ENCODE measurements around the gene APOL1. TPM values are rescaled to one million over a fixed set of nuclear protein-coding genes. Genes with fewer than 3 reads are reported as not detected.

Gene APOL1
- total and polyA plus RNA-seq, 9 donors, result 11.4 to 75.9 (median 34.4) TPM

DNA sequence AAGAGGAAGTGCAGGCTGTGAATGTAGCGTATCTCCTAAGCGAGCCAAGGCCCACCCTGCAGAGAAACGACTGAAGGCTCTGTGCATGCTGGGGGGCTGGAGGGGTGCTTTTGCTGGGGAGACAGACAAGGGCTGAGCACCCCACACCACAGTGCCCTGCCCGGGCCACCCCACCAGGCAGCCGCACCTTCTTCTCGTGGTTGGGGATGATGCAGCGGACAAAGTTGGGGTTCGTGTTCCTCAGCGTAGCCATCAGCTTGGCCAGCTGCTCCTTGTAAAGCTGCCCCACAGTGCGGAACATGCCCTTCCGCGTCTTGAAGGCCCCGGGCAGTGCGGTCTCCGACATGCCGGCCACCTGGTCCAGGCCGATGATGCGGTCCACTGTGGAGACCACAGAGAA, 53.3 kb downstream of the APOL1 start:
- Histone ChIP-seq H3K9me3 (no peaks in the 10 kb centered on the region), H3K36me3 (no peaks in the 10 kb centered on the region), H3K27ac (no peak overlapping the region), H3K4me1 (ENCODE audit: insufficient read depth) (no peaks in the 10 kb centered on the region), H3K4me3 (no peak overlapping the region), H3K27me3 (no peaks in the 10 kb centered on the region)
- intact Hi-C loops (cut with DNase I), result no loop called here
- 84 to 87% (median 84%) methylated on average over 18 of the region's 18 CpGs for WGBS, 3 donors
- DNase-seq, result no peak
- TF ChIP-seq, protein P1, sequence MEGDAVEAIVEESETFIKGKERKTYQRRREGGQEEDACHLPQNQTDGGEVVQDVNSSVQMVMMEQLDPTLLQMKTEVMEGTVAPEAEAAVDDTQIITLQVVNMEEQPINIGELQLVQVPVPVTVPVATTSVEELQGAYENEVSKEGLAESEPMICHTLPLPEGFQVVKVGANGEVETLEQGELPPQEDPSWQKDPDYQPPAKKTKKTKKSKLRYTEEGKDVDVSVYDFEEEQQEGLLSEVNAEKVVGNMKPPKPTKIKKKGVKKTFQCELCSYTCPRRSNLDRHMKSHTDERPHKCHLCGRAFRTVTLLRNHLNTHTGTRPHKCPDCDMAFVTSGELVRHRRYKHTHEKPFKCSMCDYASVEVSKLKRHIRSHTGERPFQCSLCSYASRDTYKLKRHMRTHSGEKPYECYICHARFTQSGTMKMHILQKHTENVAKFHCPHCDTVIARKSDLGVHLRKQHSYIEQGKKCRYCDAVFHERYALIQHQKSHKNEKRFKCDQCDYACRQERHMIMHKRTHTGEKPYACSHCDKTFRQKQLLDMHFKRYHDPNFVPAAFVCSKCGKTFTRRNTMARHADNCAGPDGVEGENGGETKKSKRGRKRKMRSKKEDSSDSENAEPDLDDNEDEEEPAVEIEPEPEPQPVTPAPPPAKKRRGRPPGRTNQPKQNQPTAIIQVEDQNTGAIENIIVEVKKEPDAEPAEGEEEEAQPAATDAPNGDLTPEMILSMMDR (IDR thresholded peaks at IDR 0.05), result no peak
- TF ChIP-seq EP300 (IDR thresholded peaks at IDR 0.05), result no peak
- TF ChIP-seq POLR2A (IDR thresholded peaks at IDR 0.05), result no peak

DNA sequence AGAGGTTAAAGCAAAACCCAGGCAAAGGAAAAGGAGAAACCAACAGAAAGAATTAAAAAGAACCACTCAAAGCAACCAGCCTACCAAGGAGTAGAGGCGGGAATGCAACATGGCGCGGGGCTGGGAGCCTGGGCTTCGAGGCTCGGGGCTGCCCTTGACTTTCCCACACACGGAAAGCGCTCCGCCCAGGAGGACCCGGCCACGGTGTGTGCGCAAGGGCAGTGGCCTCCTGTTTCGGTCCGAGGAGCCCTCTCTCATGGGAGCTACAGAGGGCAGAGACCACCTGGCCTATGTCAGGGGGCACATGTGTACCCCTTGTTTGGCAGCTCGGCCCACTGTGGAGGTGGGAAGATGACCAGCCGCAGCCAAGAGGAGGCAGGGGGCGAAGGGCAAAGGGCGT, 55.9 kb downstream of the APOL1 start:
- Histone ChIP-seq H3K9me3 (no peaks in the 10 kb centered on the region), H3K27me3 (no peaks in the 10 kb centered on the region), H3K27ac (no peak overlapping the region), H3K36me3 (no peaks in the 10 kb centered on the region), H3K4me3 (no peak overlapping the region), H3K4me1 (ENCODE audit: insufficient read depth) (no peaks in the 10 kb centered on the region)
- DNase-seq, result no peak
- WGBS, 3 donors, result 73 to 86% (median 81%) methylated on average over 17 of the region's 17 CpGs
- intact Hi-C loops (cut with DNase I), result no loop called here
- TF ChIP-seq, protein P1 (IDR thresholded peaks at IDR 0.05), result no peak
- TF ChIP-seq EP300 (IDR thresholded peaks at IDR 0.05), result no peak
- no peak for TF ChIP-seq POLR2A (IDR thresholded peaks at IDR 0.05)

DNA sequence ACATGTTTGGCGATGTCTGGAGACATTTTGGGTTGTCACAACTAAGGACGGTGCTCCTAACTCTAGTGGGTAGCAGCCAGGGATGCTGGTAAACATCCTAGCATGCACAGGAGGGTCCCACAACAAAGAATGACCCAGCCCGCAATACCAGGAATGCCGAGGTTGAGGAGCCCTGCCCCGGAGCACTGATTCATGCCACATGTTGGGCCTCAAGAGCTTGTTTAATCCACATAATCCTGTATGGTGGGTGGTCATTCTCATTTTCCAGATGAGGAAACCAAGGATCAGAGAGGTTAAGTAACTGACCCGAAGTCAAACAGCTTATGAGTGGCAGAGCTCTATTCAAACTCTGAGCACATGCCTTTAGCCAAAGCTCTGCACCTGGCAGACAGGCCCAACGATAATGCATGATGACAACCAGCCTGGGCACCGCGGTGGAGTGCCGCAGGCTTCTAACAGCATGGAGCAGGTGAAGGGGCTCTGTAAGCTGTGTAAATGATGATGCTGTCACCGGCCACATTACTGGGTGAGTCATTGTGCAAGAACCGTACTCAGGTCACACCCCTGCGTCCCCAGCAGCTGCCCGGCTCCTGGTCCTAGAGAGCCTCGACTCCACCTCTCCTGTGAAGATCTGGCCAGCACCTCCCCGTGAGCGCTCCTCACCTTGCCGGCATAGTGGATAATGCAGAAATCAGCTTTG, 58.6 kb downstream of the APOL1 start:
- Histone ChIP-seq H3K27me3 (no peaks in the 10 kb centered on the region), H3K9me3 (no peaks in the 10 kb centered on the region), H3K27ac (no peak overlapping the region)

DNA sequence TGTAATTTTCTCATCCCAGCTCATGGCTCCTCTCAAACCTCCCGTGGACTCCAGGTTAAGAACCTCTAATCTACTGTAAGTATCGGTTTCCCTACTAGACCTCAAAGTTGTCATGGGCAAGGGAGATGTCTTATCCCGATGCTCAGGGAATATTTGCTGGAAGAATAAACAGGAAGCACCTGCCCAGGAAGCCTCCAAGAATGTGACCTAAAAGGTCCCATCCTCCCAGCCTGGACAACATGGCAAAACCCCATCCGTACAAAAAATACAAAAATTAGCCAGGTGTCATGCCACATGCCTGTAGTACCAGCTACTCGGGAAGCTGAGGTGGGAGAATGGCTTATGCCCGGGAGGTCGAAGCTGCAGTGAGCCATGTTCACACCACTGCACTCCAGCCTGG, 62.4 kb downstream of the APOL1 start:
- Histone ChIP-seq H3K27ac (no peak overlapping the region), H3K9me3 (no peaks in the 10 kb centered on the region), H3K4me1 (ENCODE audit: insufficient read depth) (no peaks in the 10 kb centered on the region), H3K27me3 (no peaks in the 10 kb centered on the region), H3K4me3 (no peak overlapping the region), H3K36me3 (no peaks in the 10 kb centered on the region)
- intact Hi-C loops (cut with DNase I), result no loop called here
- TF ChIP-seq POLR2A (IDR thresholded peaks at IDR 0.05) (no peak), EP300 (IDR thresholded peaks at IDR 0.05) (no peak)
- TF ChIP-seq, protein P1 (IDR thresholded peaks at IDR 0.05), result no peak
- 67 to 77% (median 72%) methylated on average over 7 of the region's 7 CpGs for WGBS, 3 donors
- no peak for DNase-seq

More for the DNA sequence above, 58.6 kb downstream of the APOL1 start:
- 81 to 83% (median 82%) methylated on average over 17 to 18 of the region's 18 CpGs for WGBS, 3 donors
- Histone ChIP-seq H3K36me3 (no peaks in the 10 kb centered on the region), H3K4me3 (no peak overlapping the region), H3K4me1 (ENCODE audit: insufficient read depth) (no peaks in the 10 kb centered on the region)
- DNase-seq, result no peak
- TF ChIP-seq POLR2A (IDR thresholded peaks at IDR 0.05) (no peak), EP300 (IDR thresholded peaks at IDR 0.05) (no peak)
- TF ChIP-seq, protein P1 (IDR thresholded peaks at IDR 0.05), result no peak
- intact Hi-C loops (cut with DNase I), result no loop called here
